Stimulated activated CD8-positive, alpha-beta memory T cell treated with anti-CD3 and anti-CD28 coated beads, Interleukin-15, amount 100 ng/mL, for 24 hours (primary cell): ENCODE data around the gene CFD.
A peak's percentile ranks its signal among the peaks of the same experiment; 100 is the strongest.
"Not testable (repeated sequence)": the region's sequence is repeated elsewhere in the genome, so short reads cannot be mapped to it uniquely, and the experiment has no call there.

Experiments
- DNase-seq: peaks from one replicate; pipeline ENCODE4 v3.0.0-alpha.2; 2020; ENCODE audit warnings: low read depth

CFD gene

GRCh38 chr19:852136-853013 lies 7.1 kb upstream of the CFD start, which contains the start of gene ELANE:
TSS of gene ELANE (plus strand) at chr19:852303. CDS start at chr19:852329, 26 bp downstream.
- no peak for DNase-seq

DNA sequence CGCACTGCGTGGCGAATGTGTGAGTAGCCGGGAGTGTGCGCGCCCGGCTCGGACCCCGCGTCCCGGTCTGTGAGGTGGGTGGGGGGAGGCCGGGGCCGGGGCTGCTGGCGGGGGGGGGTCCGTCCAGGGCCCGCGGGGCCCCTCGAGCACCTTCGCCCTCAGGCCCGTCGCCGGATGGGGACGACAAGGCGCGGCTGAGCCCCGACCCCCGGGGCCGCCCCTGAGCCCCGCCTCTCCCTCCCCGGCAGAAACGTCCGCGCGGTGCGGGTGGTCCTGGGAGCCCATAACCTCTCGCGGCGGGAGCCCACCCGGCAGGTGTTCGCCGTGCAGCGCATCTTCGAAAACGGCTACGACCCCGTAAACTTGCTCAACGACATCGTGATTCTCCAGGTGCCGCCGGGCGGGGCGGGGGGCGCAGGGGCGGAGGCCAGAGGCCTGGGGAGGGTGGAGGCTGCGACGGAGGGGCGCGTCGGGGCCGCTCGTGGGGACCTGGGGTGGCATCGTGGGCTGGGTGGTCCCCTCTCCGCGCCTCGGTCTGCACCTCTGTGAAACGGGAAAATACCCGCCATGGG lies 6.4 kb upstream of the CFD start:
- DNase-seq, result no peak

DNA sequence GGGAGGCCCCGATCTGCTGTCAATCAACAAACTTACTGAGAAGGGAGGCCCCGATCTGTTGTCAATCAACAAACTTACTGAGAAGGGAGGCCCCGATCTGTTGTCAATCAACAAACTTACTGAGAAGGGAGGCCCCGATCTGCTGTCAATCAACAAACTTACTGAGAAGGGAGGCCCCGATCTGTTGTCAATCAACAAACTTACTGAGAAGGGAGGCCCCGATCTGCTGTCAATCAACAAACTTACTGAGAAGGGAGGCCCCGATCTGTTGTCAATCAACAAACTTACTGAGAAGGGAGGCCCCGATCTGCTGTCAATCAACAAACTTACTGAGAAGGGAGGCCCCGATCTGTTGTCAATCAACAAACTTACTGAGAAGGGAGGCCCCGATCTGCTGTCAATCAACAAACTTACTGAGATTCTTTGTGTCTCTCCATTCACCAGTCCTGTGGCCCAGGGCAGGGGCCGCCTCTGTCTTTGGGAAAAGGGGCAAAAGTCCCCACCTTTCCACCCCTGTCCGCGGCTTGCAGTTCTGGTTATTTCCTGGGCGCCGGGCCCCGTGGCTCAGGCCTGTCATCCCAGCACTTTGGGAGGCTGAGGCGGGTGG lies 5.7 kb upstream of the CFD start:
- DNase-seq, result not testable (repeated sequence)

DNA sequence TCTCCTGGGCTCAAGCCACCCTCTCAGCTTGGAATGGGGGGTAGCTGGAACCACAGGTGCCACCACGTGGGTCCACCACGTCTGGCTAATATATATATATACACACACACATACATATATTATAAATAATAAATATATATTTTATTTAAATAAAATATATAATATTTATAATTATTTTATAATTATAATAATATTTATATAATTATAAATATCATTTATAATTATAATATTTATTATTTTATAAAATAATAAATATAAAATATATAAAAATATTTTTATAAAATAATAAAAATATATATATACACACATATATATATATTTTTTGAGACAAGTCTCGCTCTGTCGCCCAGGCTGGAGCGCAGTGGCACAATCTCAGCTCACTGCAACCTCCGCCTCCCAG lies 4.9 kb upstream of the CFD start:
- no peak for DNase-seq

DNA sequence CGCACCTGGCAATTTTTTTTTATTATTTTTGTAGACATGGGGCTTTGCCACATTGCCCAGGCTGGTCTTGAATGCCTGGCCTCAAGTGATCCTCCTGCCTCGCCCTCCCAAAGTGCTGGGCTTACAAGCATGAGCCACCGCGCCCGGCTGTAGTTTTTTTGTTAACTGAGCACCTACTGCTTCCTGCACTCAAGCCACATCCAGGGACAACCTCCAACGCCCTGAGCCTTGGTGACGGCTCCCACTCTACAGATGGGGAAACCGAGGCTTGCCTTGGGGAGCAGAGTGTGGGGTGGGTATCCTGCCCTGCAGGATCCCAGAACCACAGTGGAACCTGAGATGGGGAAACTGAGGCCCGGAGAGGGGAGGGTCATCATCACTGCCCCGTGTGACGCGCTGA lies 4.3 kb upstream of the CFD start:
- no peak for DNase-seq

GRCh38 chr19:855566-856120 lies 3.8 kb upstream of the CFD start:
- no peak for DNase-seq

- no peak for DNase-seq
These were observed 1.2 kb upstream of the CFD start for GRCh38 chr19:858284-858683.

DNA sequence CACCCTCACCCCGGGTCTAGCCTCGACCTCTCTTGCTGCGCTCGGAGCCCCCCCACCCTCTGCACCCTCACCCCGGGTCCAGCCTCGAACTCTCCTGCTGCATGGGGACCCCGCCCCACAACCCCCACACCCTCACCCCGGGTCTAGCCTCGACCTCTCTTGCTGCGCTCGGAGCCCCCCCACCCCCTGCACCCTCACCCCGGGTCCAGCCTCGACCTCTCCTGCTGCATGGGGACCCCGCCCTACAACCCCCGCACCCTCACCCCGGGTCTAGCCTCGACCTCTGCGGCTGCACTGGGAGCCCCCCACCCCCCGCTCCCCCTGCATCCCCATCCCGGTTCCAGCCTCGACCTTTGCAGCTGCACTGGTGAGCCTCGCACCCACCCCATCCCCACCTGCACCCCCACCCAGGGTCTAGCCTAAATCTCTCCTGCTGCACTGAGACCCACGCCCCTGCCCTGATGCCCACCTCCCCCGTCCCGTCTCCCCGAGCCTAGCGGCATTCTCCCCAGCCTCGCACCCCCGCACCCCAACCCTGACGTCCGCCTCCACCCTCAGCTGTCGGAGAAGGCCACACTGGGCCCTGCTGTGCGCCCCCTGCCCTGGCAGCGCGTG lies 1.8 kb downstream of the CFD start:
- no peak for DNase-seq

DNA sequence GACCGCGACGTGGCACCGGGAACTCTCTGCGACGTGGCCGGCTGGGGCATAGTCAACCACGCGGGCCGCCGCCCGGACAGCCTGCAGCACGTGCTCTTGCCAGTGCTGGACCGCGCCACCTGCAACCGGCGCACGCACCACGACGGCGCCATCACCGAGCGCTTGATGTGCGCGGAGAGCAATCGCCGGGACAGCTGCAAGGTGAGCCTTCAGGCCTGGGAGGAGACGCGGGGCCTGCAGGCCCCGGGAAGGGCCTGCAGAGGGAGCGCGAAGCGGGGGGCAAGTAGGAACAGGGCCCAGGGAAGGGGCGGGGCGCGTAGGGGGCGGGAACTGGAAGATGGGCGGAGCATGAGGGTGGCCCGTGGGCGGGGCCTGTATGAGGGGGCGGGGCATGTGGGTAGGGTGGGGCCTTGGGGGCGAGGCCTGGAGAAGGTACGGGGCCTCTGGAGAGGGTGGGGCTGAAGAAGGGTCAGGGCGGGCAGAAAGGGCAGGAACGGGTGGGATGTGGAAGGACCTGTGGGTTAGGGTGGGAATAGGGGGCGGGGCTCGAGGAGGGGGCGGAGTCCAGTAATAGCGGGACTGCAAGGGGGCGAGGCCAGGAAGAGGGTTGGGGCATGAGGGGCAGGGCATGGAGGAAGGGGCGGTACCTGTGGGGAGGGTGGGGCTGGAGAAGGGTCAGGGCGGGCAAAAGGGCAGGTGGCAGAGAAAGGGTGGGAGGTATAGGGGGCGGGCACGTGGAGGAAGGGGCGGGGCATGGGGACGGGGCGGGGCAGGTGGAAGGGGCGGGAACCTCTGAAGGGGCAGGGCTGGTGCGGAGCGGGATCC lies 2.5 kb downstream of the CFD start:
- peak; percentile 48 for DNase-seq

DNA sequence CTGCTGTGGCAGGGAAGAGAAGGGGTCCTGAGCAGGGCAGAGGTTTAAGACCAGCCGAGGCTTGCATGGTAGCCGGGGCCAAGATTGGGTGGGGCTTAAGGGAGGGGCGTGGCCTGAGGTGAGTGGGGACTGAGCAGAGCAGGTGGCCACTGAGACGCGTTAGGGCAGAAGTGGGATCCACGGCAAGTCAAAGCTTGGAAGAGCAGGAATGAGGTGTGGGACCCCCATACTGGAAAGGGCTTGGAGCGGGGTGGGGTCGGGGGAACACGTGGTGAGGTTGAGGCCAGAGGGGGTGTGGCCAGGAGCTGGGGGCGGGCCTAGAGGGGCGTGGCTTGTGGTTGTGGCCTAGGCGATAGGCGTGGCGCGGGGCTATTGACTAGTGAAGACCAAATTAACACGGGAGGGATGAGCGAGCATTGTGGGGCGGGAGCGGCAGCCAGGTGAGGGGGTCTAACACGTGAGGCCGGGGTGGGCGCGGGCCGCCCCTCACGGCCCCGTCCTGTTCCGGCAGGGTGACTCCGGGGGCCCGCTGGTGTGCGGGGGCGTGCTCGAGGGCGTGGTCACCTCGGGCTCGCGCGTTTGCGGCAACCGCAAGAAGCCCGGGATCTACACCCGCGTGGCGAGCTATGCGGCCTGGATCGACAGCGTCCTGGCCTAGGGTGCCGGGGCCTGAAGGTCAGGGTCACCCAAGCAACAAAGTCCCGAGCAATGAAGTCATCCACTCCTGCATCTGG lies 3.3 kb downstream of the CFD start:
- DNase-seq, result peak; percentile 55

DNA sequence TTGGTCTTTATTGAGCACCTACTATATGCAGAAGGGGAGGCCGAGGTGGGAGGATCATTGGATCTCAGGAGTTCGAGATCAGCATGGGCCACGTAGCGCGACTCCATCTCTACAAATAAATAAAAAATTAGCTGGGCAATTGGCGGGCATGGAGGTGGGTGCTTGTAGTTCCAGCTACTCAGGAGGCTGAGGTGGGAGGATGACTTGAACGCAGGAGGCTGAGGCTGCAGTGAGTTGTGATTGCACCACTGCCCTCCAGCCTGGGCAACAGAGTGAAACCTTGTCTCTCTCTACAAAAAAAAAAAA lies 3.8 kb downstream of the CFD start:
- DNase-seq, result no peak

GRCh38 chr19:866769-867300 lies 7.4 kb downstream of the CFD start:
- DNase-seq, result no peak

DNA sequence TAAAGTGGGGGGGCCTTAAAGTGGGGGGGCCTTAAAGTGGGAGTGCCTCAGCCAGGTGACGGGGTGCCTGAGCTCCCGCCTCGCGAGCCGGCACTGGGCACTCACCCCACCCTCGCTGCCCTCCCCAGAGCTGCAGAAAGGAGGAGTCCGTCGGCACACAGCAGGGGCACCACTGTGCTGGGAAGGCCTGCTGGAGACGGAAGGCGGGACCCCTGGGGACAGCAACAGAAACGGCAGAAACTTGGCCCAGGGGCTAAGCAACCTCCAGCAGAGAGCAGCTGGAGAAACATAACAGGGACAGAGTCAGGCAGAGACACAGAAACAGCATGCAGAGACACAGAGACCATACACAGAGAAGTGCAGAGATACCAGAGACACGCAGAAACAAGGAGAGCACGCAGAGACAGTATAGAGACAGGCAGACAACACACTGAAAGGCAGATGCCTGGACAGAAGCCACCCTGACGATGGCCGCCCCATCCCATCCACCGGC lies 7.9 kb downstream of the CFD start:
- DNase-seq, result no peak

- no peak for DNase-seq
These were observed 8.5 kb downstream of the CFD start for GRCh38 chr19:867855-868457.

- no peak for DNase-seq
These were observed 9.2 kb downstream of the CFD start for GRCh38 chr19:868458-869244.

DNA sequence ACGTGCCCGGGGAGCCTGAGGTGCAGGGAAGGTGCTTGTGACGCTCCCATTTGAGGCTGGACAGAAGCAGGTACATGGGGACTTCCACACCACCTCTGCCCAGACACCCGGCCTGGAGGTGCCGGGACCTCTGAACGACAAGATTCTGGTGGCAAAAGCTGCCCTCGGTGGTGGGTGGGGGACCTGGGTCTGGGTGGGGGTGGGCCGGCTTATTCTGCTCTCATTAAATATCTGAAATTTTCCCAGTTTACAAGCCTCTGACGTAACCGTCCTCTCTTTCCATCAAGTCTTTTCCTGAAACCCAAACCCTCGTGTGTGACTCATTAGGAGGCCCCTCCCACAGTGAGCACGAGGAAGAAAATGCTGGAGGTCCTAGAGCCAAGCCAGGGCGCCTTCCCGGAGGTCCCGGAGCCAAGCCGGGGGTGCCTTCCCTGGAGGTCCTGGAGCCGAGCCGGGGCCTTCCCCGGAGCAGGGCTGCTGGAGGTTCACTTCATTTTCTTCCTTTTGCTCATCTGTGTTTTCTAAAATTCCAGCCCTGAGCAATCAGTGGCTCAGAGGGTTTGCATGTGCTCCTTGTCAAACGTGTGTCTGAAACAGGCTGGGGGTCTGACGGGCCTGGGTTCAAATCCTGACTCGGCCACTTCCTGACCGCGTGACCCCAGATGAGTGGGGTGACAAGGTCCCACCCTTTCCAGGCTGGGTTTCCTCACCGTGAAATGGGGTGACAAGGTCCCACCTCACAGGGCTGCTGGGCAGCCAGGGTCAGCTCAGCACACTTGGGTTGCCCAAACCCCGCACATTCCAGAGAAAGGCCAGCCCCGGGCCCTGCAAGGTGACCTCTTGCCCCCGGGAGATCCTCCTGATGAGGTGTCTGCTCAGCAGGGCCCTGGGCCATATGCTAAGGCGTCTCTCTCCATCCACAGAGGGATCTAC lies 10.0 kb downstream of the CFD start:
- DNase-seq, result no peak

DNA sequence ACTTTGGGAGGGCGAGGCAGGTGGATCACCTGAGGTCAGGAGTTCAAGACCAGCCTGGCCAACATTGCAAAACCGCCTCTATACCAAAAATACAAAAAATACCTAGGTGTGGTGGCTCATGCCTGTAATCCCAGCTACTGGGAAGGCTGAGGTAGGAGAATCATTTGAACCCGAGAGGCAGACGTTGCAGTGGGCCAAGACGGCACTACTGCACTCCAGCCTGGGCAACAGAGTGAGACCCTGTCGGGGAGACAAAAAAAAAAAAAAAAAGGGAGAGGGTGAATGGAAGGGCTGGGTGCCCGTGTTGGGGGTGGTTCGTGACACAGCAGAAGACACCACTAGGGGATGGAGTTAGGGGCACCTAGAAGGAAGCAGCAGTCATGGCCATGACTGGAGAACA lies 10.8 kb downstream of the CFD start:
- DNase-seq, result no peak

- no peak for DNase-seq
These were observed 11.5 kb downstream of the CFD start for GRCh38 chr19:870963-871401.
